Stomach (tissue), 4 donors: ENCODE data around the gene PRXL2B.

ENCODE experiments used
- CTCF ChIP-seq, 7 experiments: fragments of 450-650 bp in 4 of 7; fragments of 200-600 bp in 3 of 7; sonication (generic) in 3 of 7; IDR thresholded peaks; one replicate each; pipeline ENCODE4 v1.5.1; 2016 to 2019; ENCODE audit warnings: antibody characterized with exemption in 7 of 7, control low read depth in 2 of 7, mild to moderate bottlenecking in 1 of 7
- POLR2A ChIP-seq, 4 donors: fragments of 450-650 bp; IDR thresholded peaks; one replicate each; pipeline ENCODE4 v1.6.1; 2016; ENCODE audit warnings: antibody characterized with exemption in 4 of 4, control low read depth in 2 of 4, mild to moderate bottlenecking in 1 of 4, moderate library complexity in 1 of 4

- TF ChIP-seq CTCF (IDR thresholded peaks at IDR 0.05) (no peak), POLR2A (IDR thresholded peaks at IDR 0.05) (no peak)
Observed at GRCh38 chr1:2537784-2538115, 48.8 kb upstream of the PRXL2B start.
